Tibial artery (tissue), 4 donors: ENCODE measurements around the gene TTC34.

ENCODE experiments used
- DNase-seq, 2 donors: peaks; one replicate each; pipeline ENCODE4 v3.0.0-alpha.2; 2019
- H3K27ac ChIP-seq, 2 donors: fragments of 200-600 bp; sonication (generic) in 1 of 2; 1 replicate in 1 of 2; 2 replicates in 1 of 2; pipeline ENCODE4 v1.5.1; 2018 to 2019; ENCODE audit warnings: mild to moderate bottlenecking in 1 of 2
- H3K27me3 ChIP-seq, 2 donors: fragments of 200-600 bp; sonication (generic) in 1 of 2; one replicate each; pipeline versions ENCODE4 v1.5.1 to v1.6.0; 2016 to 2019
- H3K36me3 ChIP-seq, 3 donors: fragments of 200-600 bp; sonication (generic) in 2 of 3; one replicate each; pipeline ENCODE4 v1.5.1; 2016 to 2019; ENCODE audit warnings: mild to moderate bottlenecking in 2 of 3
- H3K4me1 ChIP-seq, 4 donors: fragments of 200-600 bp; sonication (generic) in 2 of 4; 1 replicate in 3 of 4; 2 replicates in 1 of 4; pipeline ENCODE4 v1.5.1; 2016 to 2019
- H3K4me3 ChIP-seq, 2 donors: fragments of 200-600 bp; sonication (generic) in 1 of 2; 1 replicate in 1 of 2; 2 replicates in 1 of 2; pipeline ENCODE4 v1.5.1; 2018 to 2019; ENCODE audit warnings: mild to moderate bottlenecking in 2 of 2
- H3K9me3 ChIP-seq, 3 donors: fragments of 200-600 bp; sonication (generic) in 1 of 3; one replicate each; pipeline ENCODE4 v1.5.1; 2016 to 2019
- CTCF ChIP-seq, 2 experiments: fragments of 200-600 bp in 1 of 2; fragments of 450-650 bp in 1 of 2; IDR thresholded peaks; one replicate each; pipeline ENCODE4 v1.5.1; 2017 to 2019; ENCODE audit warnings: antibody characterized with exemption in 2 of 2, mild to moderate bottlenecking in 1 of 2, moderate library complexity in 1 of 2
- intact Hi-C: fragments of 100-400 bp; cut with DNase I; formaldehyde crosslinking; loops from one replicate; pipeline ENCODE4 v1.15.0; 2023; ENCODE audit warnings: low total_unique reads

Gene TTC34

GRCh38 chr1:2816786-2817185 lies 15.3 kb upstream of the TTC34 start:
- Histone ChIP-seq H3K36me3 (no peaks in the 10 kb centered on the region), H3K27ac (no peak overlapping the region), H3K27me3 (peaks cover 0 to 58% of the 10 kb centered on the region in 2 donors), H3K4me3 (no peak overlapping the region), H3K9me3 (peaks cover 0 to 18% (median 16%) of the 10 kb centered on the region in 3 donors), H3K4me1 (peaks cover 0 to 2% (median under 1%) of the 10 kb centered on the region in 4 donors)
- TF ChIP-seq CTCF (IDR thresholded peaks at IDR 0.05): no peak
- intact Hi-C loops: no loop called here
- no peak for DNase-seq

GRCh38 chr1:2815551-2815950 lies 14.1 kb upstream of the TTC34 start:
- no peaks in the 10 kb centered on the region for H3K36me3 ChIP-seq
- intact Hi-C loops: no loop called here
- no peak for TF ChIP-seq CTCF (IDR thresholded peaks at IDR 0.05)
- H3K9me3 ChIP-seq: peaks cover 0 to 20% (median 19%) of the 10 kb centered on the region in 3 donors
- H3K4me1 ChIP-seq: no peaks in the 10 kb centered on the region
- no peak overlapping the region for H3K4me3 ChIP-seq
- peaks cover 0 to 57% of the 10 kb centered on the region in 2 donors for H3K27me3 ChIP-seq
- H3K27ac ChIP-seq: no peak overlapping the region
- no peak for DNase-seq

DNA sequence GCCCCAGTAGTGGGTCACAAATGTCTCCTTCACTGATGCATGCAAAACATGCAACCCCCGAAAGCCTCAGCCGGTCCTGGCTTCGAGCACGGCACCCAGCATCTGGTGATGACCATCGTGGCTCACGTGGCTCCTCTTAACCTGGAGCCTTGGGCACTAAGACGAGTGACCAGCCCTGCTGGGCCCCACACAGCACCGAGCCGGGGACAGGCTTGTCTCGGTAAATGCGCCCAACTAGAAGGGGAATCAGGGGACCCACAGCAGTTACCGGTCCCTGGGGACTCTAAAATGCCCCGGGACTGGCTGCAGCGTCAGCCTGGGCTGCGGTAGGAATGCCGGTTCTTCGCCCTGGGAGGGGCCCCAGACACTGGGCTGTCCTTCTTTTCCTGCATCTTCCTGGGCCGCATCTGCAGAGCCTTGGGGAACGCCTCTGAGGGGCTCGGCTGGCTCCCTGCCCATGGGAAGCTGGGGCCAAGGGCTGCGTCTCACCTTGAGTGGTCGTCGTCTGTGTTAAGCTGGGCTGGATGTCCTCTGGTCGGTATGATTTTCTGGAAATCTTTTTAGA lies 13.1 kb upstream of the TTC34 start:
- Histone ChIP-seq H3K4me3 (no peak overlapping the region), H3K27ac (no peak overlapping the region), H3K36me3 (no peaks in the 10 kb centered on the region), H3K9me3 (peaks cover 0 to 20% (median 19%) of the 10 kb centered on the region in 3 donors), H3K4me1 (no peaks in the 10 kb centered on the region), H3K27me3 (peaks cover 0 to 59% of the 10 kb centered on the region in 2 donors)
- intact Hi-C loops: no loop called here
- DNase-seq: no peak
- TF ChIP-seq CTCF (IDR thresholded peaks at IDR 0.05): no peak

DNA sequence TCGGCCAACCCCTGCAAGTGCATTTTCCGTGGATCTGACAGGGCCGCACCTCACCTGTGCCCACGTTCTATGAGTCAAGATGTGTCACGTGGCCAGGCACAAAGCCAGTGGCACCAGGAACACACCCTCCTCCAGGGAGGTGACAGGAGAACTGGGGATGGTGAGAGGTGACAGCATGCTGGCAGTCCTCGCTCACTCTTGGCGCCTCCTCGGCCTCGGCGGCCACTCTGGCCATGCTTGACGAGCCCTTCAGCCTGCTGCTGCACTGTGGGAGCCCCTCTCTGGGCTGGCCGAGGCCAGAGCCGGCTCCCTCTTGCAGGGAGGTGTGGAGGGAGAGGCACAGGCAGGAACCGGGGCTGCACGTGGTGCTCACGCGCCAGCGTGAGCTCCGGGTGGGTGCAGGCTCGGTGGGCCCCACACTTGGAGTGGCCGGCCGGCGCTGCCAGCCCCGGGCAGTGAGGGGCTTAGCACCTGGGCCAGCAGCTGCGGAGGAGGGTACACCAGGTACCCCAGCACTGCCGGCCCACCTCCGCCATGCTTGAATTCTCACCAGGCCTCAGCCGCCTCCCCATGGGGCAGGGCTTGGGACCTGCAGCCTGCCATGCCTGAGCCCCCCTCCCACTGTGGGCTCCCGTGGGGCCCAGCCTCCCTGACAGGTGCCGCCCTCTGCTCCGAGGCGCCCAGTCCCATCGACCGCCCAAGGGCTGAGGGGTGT lies 11.6 kb upstream of the TTC34 start:
- intact Hi-C loops: no loop called here
- DNase-seq: no peak
- Histone ChIP-seq H3K36me3 (no peaks in the 10 kb centered on the region), H3K4me3 (no peak overlapping the region), H3K9me3 (peaks cover 0 to 20% (median 19%) of the 10 kb centered on the region in 3 donors), H3K27ac (no peak overlapping the region), H3K27me3 (peaks cover 0 to 62% of the 10 kb centered on the region in 2 donors), H3K4me1 (no peaks in the 10 kb centered on the region)
- TF ChIP-seq CTCF (IDR thresholded peaks at IDR 0.05): no peak

DNA sequence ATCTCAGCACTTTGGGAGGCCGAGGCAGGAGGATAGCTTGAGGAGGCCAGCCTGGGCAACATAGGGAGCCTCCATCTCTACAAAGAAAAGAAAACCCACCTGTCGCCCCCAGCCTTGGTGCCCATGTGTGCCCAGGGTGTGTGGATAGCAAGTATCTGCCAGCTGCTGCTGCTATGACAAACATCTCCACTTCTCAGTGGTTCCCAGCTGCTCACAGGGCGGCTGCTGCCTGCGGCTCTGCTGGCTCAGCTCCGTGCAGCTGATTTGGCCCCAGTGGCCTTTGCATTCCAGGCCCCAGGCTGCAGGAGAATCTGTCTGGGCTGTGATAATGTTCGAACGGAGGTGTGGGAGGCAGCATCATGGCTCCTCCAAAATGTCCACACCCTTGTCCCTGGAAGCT lies 10.6 kb upstream of the TTC34 start:
- H3K4me3 ChIP-seq: no peak overlapping the region
- DNase-seq: no peak
- no peak for TF ChIP-seq CTCF (IDR thresholded peaks at IDR 0.05)
- H3K27ac ChIP-seq: no peak overlapping the region
- intact Hi-C loops: no loop called here
- H3K4me1 ChIP-seq: no peaks in the 10 kb centered on the region
- peaks cover 0 to 71% of the 10 kb centered on the region in 2 donors for H3K27me3 ChIP-seq
- peaks cover 0 to 20% (median 19%) of the 10 kb centered on the region in 3 donors for H3K9me3 ChIP-seq
- no peaks in the 10 kb centered on the region for H3K36me3 ChIP-seq
